ENCODE data around the gene DLG3. TPM values are rescaled to one million over a fixed set of nuclear protein-coding genes. Genes with fewer than 3 reads are reported as not detected.

The DLG3 gene
- total RNA-seq, 2 experiments from 2014 or later, result 6.6 to 9.0 TPM

DNA sequence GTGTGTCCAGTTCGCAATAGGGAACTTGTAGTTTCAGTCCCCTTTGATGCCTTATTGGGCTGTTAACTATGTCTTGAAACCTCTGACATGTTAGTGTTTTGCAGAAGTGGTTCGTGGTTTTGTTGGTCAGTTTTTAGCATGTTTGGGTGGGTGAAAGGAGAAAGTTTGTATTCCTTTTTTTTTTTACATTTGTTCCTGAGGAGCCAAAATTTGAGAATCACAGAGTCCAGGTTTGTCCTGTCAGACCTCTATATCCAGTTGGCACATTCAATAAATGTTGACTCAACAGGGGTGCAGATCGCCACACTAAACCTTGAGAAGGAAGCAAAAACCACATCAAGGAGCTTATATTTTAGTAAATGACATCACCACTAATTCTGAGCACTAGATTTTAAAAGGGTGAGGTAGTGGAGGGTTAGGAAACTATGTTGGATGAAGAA lies 26.2 kb downstream of the DLG3 start:
- Histone ChIP-seq H3K9me3 (ENCODE audit: control insufficient read depth in 1 of 2, insufficient read depth in 1 of 2, low read length in 2 of 2) (no peaks in the 10 kb centered on the region), H3K27ac (ENCODE audit: low read depth in 1 of 2, low read length in 2 of 2) (no peak overlapping the region), H3K36me3 (ENCODE audit: insufficient read depth, low read length) (no peaks in the 10 kb centered on the region), H3K27me3 (ENCODE audit: control insufficient read depth in 1 of 2, insufficient read depth in 2 of 2, low read length in 2 of 2) (no peaks in the 10 kb centered on the region), H3K4me3 (ENCODE audit: low read length) (no peak overlapping the region), H3K4me1 (ENCODE audit: insufficient read depth, low read length) (peaks cover 3% of the 10 kb centered on the region)
- TF ChIP-seq, protein P1, sequence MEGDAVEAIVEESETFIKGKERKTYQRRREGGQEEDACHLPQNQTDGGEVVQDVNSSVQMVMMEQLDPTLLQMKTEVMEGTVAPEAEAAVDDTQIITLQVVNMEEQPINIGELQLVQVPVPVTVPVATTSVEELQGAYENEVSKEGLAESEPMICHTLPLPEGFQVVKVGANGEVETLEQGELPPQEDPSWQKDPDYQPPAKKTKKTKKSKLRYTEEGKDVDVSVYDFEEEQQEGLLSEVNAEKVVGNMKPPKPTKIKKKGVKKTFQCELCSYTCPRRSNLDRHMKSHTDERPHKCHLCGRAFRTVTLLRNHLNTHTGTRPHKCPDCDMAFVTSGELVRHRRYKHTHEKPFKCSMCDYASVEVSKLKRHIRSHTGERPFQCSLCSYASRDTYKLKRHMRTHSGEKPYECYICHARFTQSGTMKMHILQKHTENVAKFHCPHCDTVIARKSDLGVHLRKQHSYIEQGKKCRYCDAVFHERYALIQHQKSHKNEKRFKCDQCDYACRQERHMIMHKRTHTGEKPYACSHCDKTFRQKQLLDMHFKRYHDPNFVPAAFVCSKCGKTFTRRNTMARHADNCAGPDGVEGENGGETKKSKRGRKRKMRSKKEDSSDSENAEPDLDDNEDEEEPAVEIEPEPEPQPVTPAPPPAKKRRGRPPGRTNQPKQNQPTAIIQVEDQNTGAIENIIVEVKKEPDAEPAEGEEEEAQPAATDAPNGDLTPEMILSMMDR (IDR thresholded peaks at IDR 0.05), result no peak
- ChIA-PET CTCF (no interaction called here), POLR2A (interaction anchor here (0.7 kb wide), 1 partner anchor 28 kb away, joined by 3 read pairs; no protein-coding TSS in a partner anchor)
- DNase-seq (peak in 3 of 14 experiments; percentile 12 to 49 (median 18)), ATAC-seq (ENCODE audit: poor library complexity) (peak; percentile 39)
- Mint-ChIP-seq H3K36me3 (ENCODE audit: low read depth) (peaks cover 5% of the 10 kb centered on the region), H3K4me1 (ENCODE audit: low read depth) (peaks cover 21% of the 10 kb centered on the region), H3K27me3 (no peaks in the 10 kb centered on the region), H3K27ac (no peak overlapping the region), H3K9me3 (no peaks in the 10 kb centered on the region), H3K4me3 (no peak overlapping the region)
- intact Hi-C loops (cut with DNase I, micrococcal nuclease), result no loop called here

DNA sequence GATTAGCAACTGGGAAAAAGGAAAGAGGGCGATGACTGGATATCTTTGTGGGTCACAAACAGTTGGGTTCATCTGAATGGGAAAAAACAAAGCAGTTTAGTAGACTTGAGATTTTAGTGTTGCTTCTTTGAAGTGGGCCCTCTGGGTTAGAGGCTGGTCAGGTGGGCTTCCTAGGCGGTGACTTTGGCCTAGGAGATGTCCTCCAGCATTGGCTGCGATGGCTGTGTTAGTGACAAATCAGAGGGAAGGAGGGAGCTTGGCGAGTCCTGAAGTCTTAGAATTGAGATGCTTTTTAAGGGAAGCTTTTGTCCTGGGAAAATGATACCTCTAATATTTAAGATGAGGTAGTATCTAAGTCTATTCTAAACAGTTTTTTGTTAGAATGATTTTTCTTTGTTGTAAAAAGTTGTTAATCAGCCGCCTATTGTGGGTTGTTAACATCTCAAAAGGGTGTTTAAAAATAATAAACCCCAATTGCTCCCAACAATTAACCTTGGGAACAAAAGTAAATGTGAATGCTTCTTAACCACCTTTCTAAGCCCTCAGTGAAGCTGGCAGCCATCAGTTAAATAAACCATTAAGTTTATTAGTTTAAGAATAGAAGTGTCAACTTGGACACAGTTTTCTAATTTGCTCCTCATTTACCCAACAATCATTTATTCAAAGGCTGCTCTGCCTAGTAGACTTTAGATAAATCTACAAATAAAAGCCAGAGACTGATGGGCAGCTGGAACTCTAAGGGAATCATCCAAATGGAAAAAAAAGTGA lies 31.7 kb downstream of the DLG3 start:
- Histone ChIP-seq H3K36me3 (ENCODE audit: insufficient read depth, low read length) (peaks cover 12% of the 10 kb centered on the region), H3K4me3 (ENCODE audit: low read length) (no peak overlapping the region), H3K4me1 (ENCODE audit: insufficient read depth, low read length) (no peaks in the 10 kb centered on the region), H3K9me3 (ENCODE audit: control insufficient read depth in 1 of 2, insufficient read depth in 1 of 2, low read length in 2 of 2) (no peaks in the 10 kb centered on the region), H3K27me3 (ENCODE audit: control insufficient read depth in 1 of 2, insufficient read depth in 2 of 2, low read length in 2 of 2) (no peaks in the 10 kb centered on the region), H3K27ac (ENCODE audit: low read depth in 1 of 2, low read length in 2 of 2) (no peak overlapping the region)
- CTCF ChIA-PET, result no interaction called here
- DNase-seq, result no peak
- H3K9me3 Mint-ChIP-seq, result no peaks in the 10 kb centered on the region
- ATAC-seq (ENCODE audit: poor library complexity), result no peak
- H3K27ac Mint-ChIP-seq, result no peak overlapping the region
- TF ChIP-seq, protein P1 (IDR thresholded peaks at IDR 0.05), result no peak
- intact Hi-C loops (cut with DNase I, micrococcal nuclease), result no loop called here
- H3K4me3 Mint-ChIP-seq, result no peak overlapping the region
- no peaks in the 10 kb centered on the region for H3K27me3 Mint-ChIP-seq
- POLR2A ChIA-PET, result no interaction called here
- H3K4me1 Mint-ChIP-seq (ENCODE audit: low read depth), result peaks cover 11% of the 10 kb centered on the region
- H3K36me3 Mint-ChIP-seq (ENCODE audit: low read depth), result peaks cover 6% of the 10 kb centered on the region

DNA sequence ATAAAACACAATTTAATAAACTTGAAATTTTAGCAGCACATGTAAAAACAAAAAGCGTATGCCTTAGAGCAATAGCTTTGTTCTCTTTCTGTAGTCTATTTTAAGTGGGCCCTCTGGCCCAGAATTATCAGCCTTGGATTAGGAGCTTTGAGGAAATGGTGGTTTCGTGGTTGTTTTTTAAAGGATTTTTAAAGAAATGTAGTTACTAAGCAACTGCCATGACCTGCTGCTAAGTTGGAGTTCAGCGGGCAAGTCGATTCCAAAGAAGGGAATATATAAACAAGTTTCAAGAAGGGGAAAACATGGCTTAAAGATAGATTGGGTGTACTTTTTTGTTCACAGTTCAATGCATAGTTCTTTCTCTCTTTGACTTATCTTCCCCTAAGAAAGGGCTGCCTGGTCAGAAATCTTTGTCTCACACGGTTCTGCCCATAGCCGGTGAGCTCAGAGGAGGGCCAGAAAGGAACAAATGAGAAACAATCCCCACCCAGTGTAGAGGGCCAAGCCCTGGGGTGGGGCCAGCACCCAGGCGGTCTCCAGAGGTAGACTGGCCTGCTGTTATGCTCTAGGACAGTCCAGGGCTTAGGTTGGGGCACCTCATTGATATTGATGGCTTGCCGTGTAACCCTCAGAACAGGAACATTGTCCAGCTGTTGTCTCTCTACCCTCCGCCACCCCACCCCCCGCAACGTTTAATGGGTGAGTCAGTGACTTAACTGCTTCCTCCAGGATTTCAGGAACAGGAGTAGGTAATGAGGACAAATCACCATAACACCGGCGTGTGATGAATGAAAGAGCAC lies 32.5 kb downstream of the DLG3 start:
- Histone ChIP-seq H3K4me3 (ENCODE audit: low read length) (no peak overlapping the region), H3K27ac (ENCODE audit: low read depth in 1 of 2, low read length in 2 of 2) (no peak overlapping the region), H3K4me1 (ENCODE audit: insufficient read depth, low read length) (no peaks in the 10 kb centered on the region), H3K36me3 (ENCODE audit: insufficient read depth, low read length) (peaks cover 13% of the 10 kb centered on the region), H3K9me3 (ENCODE audit: control insufficient read depth in 1 of 2, insufficient read depth in 1 of 2, low read length in 2 of 2) (no peaks in the 10 kb centered on the region), H3K27me3 (ENCODE audit: control insufficient read depth in 1 of 2, insufficient read depth in 2 of 2, low read length in 2 of 2) (no peaks in the 10 kb centered on the region)
- no peak overlapping the region for H3K4me3 Mint-ChIP-seq
- peaks cover 12% of the 10 kb centered on the region for H3K36me3 Mint-ChIP-seq (ENCODE audit: low read depth)
- H3K4me1 Mint-ChIP-seq (ENCODE audit: low read depth), result peaks cover 4% of the 10 kb centered on the region
- no peaks in the 10 kb centered on the region for H3K27me3 Mint-ChIP-seq
- TF ChIP-seq, protein P1 (IDR thresholded peaks at IDR 0.05), result no peak
- no peaks in the 10 kb centered on the region for H3K9me3 Mint-ChIP-seq
- intact Hi-C loops (cut with DNase I, micrococcal nuclease), result no loop called here
- ATAC-seq (ENCODE audit: poor library complexity) (no peak), DNase-seq (no peak)
- ChIA-PET POLR2A (no interaction called here), CTCF (no interaction called here)
- no peak overlapping the region for H3K27ac Mint-ChIP-seq
